ENCODE results near the gene GCHFR.

The GCHFR gene

GRCh38 chr15:40743921-40744814 is 19.7 kb upstream of the GCHFR start:
- Histone ChIP-seq H3K36me3 (ENCODE audit: control insufficient read depth, insufficient read depth, low read length) (peaks cover 26% of the 10 kb centered on the region), H3K27ac (ENCODE audit: low read depth, low read length) (no peak overlapping the region), H3K27me3 (ENCODE audit: control insufficient read depth, insufficient read depth, low read length) (no peaks in the 10 kb centered on the region), H3K9ac (ENCODE audit: low read length) (no peak overlapping the region), H3K4me1 (ENCODE audit: control insufficient read depth, insufficient read depth, low read length) (no peaks in the 10 kb centered on the region), H3K4me3 (ENCODE audit: low read length) (no peak overlapping the region)

GRCh38 chr15:40744815-40745152 is 19.1 kb upstream of the GCHFR start:
- peaks cover 28% of the 10 kb centered on the region for H3K36me3 ChIP-seq (ENCODE audit: control insufficient read depth, insufficient read depth, low read length)
- no peaks in the 10 kb centered on the region for H3K4me1 ChIP-seq (ENCODE audit: control insufficient read depth, insufficient read depth, low read length)
- H3K9ac ChIP-seq (ENCODE audit: low read length): no peak overlapping the region
- no peaks in the 10 kb centered on the region for H3K27me3 ChIP-seq (ENCODE audit: control insufficient read depth, insufficient read depth, low read length)
- H3K27ac ChIP-seq (ENCODE audit: low read depth, low read length): no peak overlapping the region
- H3K4me3 ChIP-seq (ENCODE audit: low read length): no peak overlapping the region

GRCh38 chr15:40746916-40747418 is 16.9 kb upstream of the GCHFR start:
- Histone ChIP-seq H3K4me1 (ENCODE audit: control insufficient read depth, insufficient read depth, low read length) (no peaks in the 10 kb centered on the region), H3K4me3 (ENCODE audit: low read length) (no peak overlapping the region), H3K36me3 (ENCODE audit: control insufficient read depth, insufficient read depth, low read length) (peaks cover 28% of the 10 kb centered on the region), H3K27ac (ENCODE audit: low read depth, low read length) (no peak overlapping the region), H3K27me3 (ENCODE audit: control insufficient read depth, insufficient read depth, low read length) (no peaks in the 10 kb centered on the region), H3K9ac (ENCODE audit: low read length) (no peak overlapping the region)

- Histone ChIP-seq H3K27me3 (ENCODE audit: control insufficient read depth, insufficient read depth, low read length) (no peaks in the 10 kb centered on the region), H3K4me3 (ENCODE audit: low read length) (no peak overlapping the region), H3K27ac (ENCODE audit: low read depth, low read length) (no peak overlapping the region), H3K4me1 (ENCODE audit: control insufficient read depth, insufficient read depth, low read length) (no peaks in the 10 kb centered on the region), H3K9ac (ENCODE audit: low read length) (no peak overlapping the region), H3K36me3 (ENCODE audit: control insufficient read depth, insufficient read depth, low read length) (peaks cover 30% of the 10 kb centered on the region)
Observed at GRCh38 chr15:40747685-40748631, 15.9 kb upstream of the GCHFR start.

GRCh38 chr15:40749151-40749630 is 14.7 kb upstream of the GCHFR start:
- Histone ChIP-seq H3K36me3 (ENCODE audit: control insufficient read depth, insufficient read depth, low read length) (peaks cover 23% of the 10 kb centered on the region), H3K27ac (ENCODE audit: low read depth, low read length) (no peak overlapping the region), H3K4me3 (ENCODE audit: low read length) (no peak overlapping the region), H3K4me1 (ENCODE audit: control insufficient read depth, insufficient read depth, low read length) (peaks cover under 1% of the 10 kb centered on the region), H3K9ac (ENCODE audit: low read length) (no peak overlapping the region), H3K27me3 (ENCODE audit: control insufficient read depth, insufficient read depth, low read length) (no peaks in the 10 kb centered on the region)

GRCh38 chr15:40750885-40751284 is 13.0 kb upstream of the GCHFR start:
- no peak overlapping the region for H3K27ac ChIP-seq (ENCODE audit: low read depth, low read length)
- no peaks in the 10 kb centered on the region for H3K27me3 ChIP-seq (ENCODE audit: control insufficient read depth, insufficient read depth, low read length)
- no peak overlapping the region for H3K4me3 ChIP-seq (ENCODE audit: low read length)
- no peak overlapping the region for H3K9ac ChIP-seq (ENCODE audit: low read length)
- peaks cover 3% of the 10 kb centered on the region for H3K4me1 ChIP-seq (ENCODE audit: control insufficient read depth, insufficient read depth, low read length)
- peaks cover 12% of the 10 kb centered on the region for H3K36me3 ChIP-seq (ENCODE audit: control insufficient read depth, insufficient read depth, low read length)

GRCh38 chr15:40751745-40752144 is 12.1 kb upstream of the GCHFR start:
- no peak overlapping the region for H3K27ac ChIP-seq (ENCODE audit: low read depth, low read length)

GRCh38 chr15:40754574-40754882 is 9.3 kb upstream of the GCHFR start:
- H3K27me3 ChIP-seq (ENCODE audit: control insufficient read depth, insufficient read depth, low read length): no peaks in the 10 kb centered on the region
- peak overlapping the region; percentile 84 for H3K9ac ChIP-seq (ENCODE audit: low read length)
- H3K27ac ChIP-seq (ENCODE audit: low read depth, low read length): peak overlapping the region; percentile 67
- H3K4me1 ChIP-seq (ENCODE audit: control insufficient read depth, insufficient read depth, low read length): peaks cover 3% of the 10 kb centered on the region
- peak overlapping the region; percentile 100 for H3K4me3 ChIP-seq (ENCODE audit: low read length)
- H3K36me3 ChIP-seq (ENCODE audit: control insufficient read depth, insufficient read depth, low read length): peaks cover 8% of the 10 kb centered on the region

More at GRCh38 chr15:40751745-40752144, 12.1 kb upstream of the GCHFR start:
- peaks cover 11% of the 10 kb centered on the region for H3K36me3 ChIP-seq (ENCODE audit: control insufficient read depth, insufficient read depth, low read length)
- H3K4me3 ChIP-seq (ENCODE audit: low read length): no peak overlapping the region
- H3K4me1 ChIP-seq (ENCODE audit: control insufficient read depth, insufficient read depth, low read length): peaks cover 3% of the 10 kb centered on the region
- H3K27me3 ChIP-seq (ENCODE audit: control insufficient read depth, insufficient read depth, low read length): no peaks in the 10 kb centered on the region
- H3K9ac ChIP-seq (ENCODE audit: low read length): no peak overlapping the region

- H3K9ac ChIP-seq (ENCODE audit: low read length): peak within 1 kb of the TSS; percentile 89
- H3K4me3 ChIP-seq (ENCODE audit: low read length): peak within 1 kb of the TSS; percentile 100
- H3K27me3 ChIP-seq (ENCODE audit: control insufficient read depth, insufficient read depth, low read length): no peaks in the 10 kb centered on the region
Observed at GRCh38 chr15:40754883-40755811, 8.7 kb upstream of the GCHFR start, which contains the start of gene RMDN3. TSS of gene RMDN3 (minus strand) at chr15:40755254. CDS start at chr15:40754783, 471 bp downstream.

GRCh38 chr15:40755812-40756208 is 8.1 kb upstream of the GCHFR start:
- Histone ChIP-seq H3K36me3 (ENCODE audit: control insufficient read depth, insufficient read depth, low read length) (peaks cover 6% of the 10 kb centered on the region), H3K27ac (ENCODE audit: low read depth, low read length) (no peak overlapping the region), H3K4me3 (ENCODE audit: low read length) (peak overlapping the region; percentile 100), H3K27me3 (ENCODE audit: control insufficient read depth, insufficient read depth, low read length) (no peaks in the 10 kb centered on the region), H3K9ac (ENCODE audit: low read length) (no peak overlapping the region), H3K4me1 (ENCODE audit: control insufficient read depth, insufficient read depth, low read length) (peaks cover 3% of the 10 kb centered on the region)

More at GRCh38 chr15:40754883-40755811, 8.7 kb upstream of the GCHFR start, which contains the start of gene RMDN3:
- H3K36me3 ChIP-seq (ENCODE audit: control insufficient read depth, insufficient read depth, low read length): peaks cover 7% of the 10 kb centered on the region
- peak within 1 kb of the TSS; percentile 67 for H3K27ac ChIP-seq (ENCODE audit: low read depth, low read length)
- peaks cover 3% of the 10 kb centered on the region for H3K4me1 ChIP-seq (ENCODE audit: control insufficient read depth, insufficient read depth, low read length)

GRCh38 chr15:40756938-40757337 is 6.9 kb upstream of the GCHFR start:
- Histone ChIP-seq H3K4me1 (ENCODE audit: control insufficient read depth, insufficient read depth, low read length) (peaks cover 3% of the 10 kb centered on the region), H3K9ac (ENCODE audit: low read length) (no peak overlapping the region)

More at GRCh38 chr15:40756938-40757337, 6.9 kb upstream of the GCHFR start:
- H3K27ac ChIP-seq (ENCODE audit: low read depth, low read length): no peak overlapping the region
- no peak overlapping the region for H3K4me3 ChIP-seq (ENCODE audit: low read length)
- no peaks in the 10 kb centered on the region for H3K27me3 ChIP-seq (ENCODE audit: control insufficient read depth, insufficient read depth, low read length)
- peaks cover 3% of the 10 kb centered on the region for H3K36me3 ChIP-seq (ENCODE audit: control insufficient read depth, insufficient read depth, low read length)

Measured in rectal smooth muscle tissue (tissue), 1 donor.